ENCODE measurements around the gene PSMD1. TPM values are rescaled to one million over a fixed set of nuclear protein-coding genes. Genes with fewer than 3 reads are reported as not detected.

PSMD1 gene
- polyA plus RNA-seq, 1 donor from 2014 or later = 83.8 TPM

GRCh38 chr2:231117148-231117547, 60.5 kb downstream of the PSMD1 start:
- Histone ChIP-seq H3K9me2 (ENCODE audit: insufficient read depth, low read length) (no peaks in the 10 kb centered on the region), H3K27ac (ENCODE audit: low read length) (no peak overlapping the region), H3K4me3 (ENCODE audit: low read length) (no peak overlapping the region), H2AFZ (ENCODE audit: low read depth, low read length) (no peak overlapping the region), H3K36me3 (ENCODE audit: insufficient read depth, low read length) (no peaks in the 10 kb centered on the region), H4K20me1 (ENCODE audit: insufficient read depth) (no peaks in the 10 kb centered on the region), H3K9me3 (ENCODE audit: low read length) (no peaks in the 10 kb centered on the region), H3K27me3 (ENCODE audit: insufficient read depth, low read depth, low read length) (no peaks in the 10 kb centered on the region), H3K9ac (ENCODE audit: low read length) (no peak overlapping the region), H3K79me2 (replicated peaks; ENCODE audit: insufficient read depth, low read length) (no peaks in the 10 kb centered on the region), H3K4me2 (ENCODE audit: low read length) (no peak overlapping the region), H3F3A (ENCODE audit: insufficient read depth, low read length, poor library complexity, severe bottlenecking) (no peaks in the 10 kb centered on the region)
- TF ChIP-seq POLR2AphosphoS5 (IDR thresholded peaks at IDR 0.05) (no peak), RAD21 (conservative IDR thresholded peaks at IDR 0.05) (no peak), SMC3 (conservative IDR thresholded peaks at IDR 0.05; ENCODE audit: poor library complexity) (no peak), EZH2 (IDR thresholded peaks at IDR 0.05; ENCODE audit: borderline replicate concordance, insufficient read depth, low read length, poor library complexity, severe bottlenecking) (no peak), CTCF (IDR thresholded peaks at IDR 0.05; ENCODE audit: poor library complexity, severe bottlenecking) (no peak), TAF1 (IDR thresholded peaks at IDR 0.05; ENCODE audit: low read depth) (no peak), REST (IDR thresholded peaks at IDR 0.05; ENCODE audit: borderline replicate concordance) (no peak), MXI1 (conservative IDR thresholded peaks at IDR 0.05; ENCODE audit: poor library complexity, severe bottlenecking) (no peak), EP300 (conservative IDR thresholded peaks at IDR 0.05; ENCODE audit: poor library complexity, severe bottlenecking) (no peak)

GRCh38 chr2:231117922-231118613, 61.4 kb downstream of the PSMD1 start:
- Histone ChIP-seq H2AFZ (ENCODE audit: low read depth, low read length) (no peak overlapping the region), H4K20me1 (ENCODE audit: insufficient read depth) (no peaks in the 10 kb centered on the region), H3K79me2 (replicated peaks; ENCODE audit: insufficient read depth, low read length) (no peaks in the 10 kb centered on the region), H3K9me3 (ENCODE audit: low read length) (no peaks in the 10 kb centered on the region), H3K27me3 (ENCODE audit: insufficient read depth, low read depth, low read length) (no peaks in the 10 kb centered on the region), H3K4me3 (ENCODE audit: low read length) (no peak overlapping the region), H3K9ac (ENCODE audit: low read length) (no peak overlapping the region), H3K36me3 (ENCODE audit: insufficient read depth, low read length) (no peaks in the 10 kb centered on the region), H3K4me2 (ENCODE audit: low read length) (no peak overlapping the region), H3K9me2 (ENCODE audit: insufficient read depth, low read length) (no peaks in the 10 kb centered on the region), H3K27ac (ENCODE audit: low read length) (no peak overlapping the region), H3F3A (ENCODE audit: insufficient read depth, low read length, poor library complexity, severe bottlenecking) (no peaks in the 10 kb centered on the region)
- TF ChIP-seq MXI1 (conservative IDR thresholded peaks at IDR 0.05; ENCODE audit: poor library complexity, severe bottlenecking) = no peak
- TF ChIP-seq EP300 (conservative IDR thresholded peaks at IDR 0.05; ENCODE audit: poor library complexity, severe bottlenecking) = no peak
- TF ChIP-seq POLR2AphosphoS5 (IDR thresholded peaks at IDR 0.05) = no peak
